K562 (cell line): ENCODE data around the gene ITPR2. TPM values are rescaled to one million over a fixed set of nuclear protein-coding genes. Genes with fewer than 3 reads are reported as not detected.

Source experiments
- ARID1B ChIP-seq: fragments of 450-650 bp; IDR thresholded peaks from 2 replicates; pipeline ENCODE4 v1.6.1; 2016; ENCODE audit warnings: antibody characterized with exemption, mild to moderate bottlenecking, inconsistent platforms
- CTCF ChIP-seq, 3 experiments: IDR thresholded peaks in 2 of 3; conservative IDR thresholded peaks in 1 of 3; 2 replicates each; pipeline ENCODE4 v1.5.1; 2011 to 2012; ENCODE audit warnings: low read length in 3 of 3, mild to moderate bottlenecking in 3 of 3, control low read depth in 2 of 3, improper control_type of control experiment in 1 of 3, inconsistent platforms in 1 of 3, low read depth in 1 of 3, mixed read lengths in 1 of 3, moderate library complexity in 1 of 3; ENCODE audit not compliant: insufficient read depth in 2 of 3
- NFE2 ChIP-seq: IDR thresholded peaks from 2 replicates; pipeline ENCODE4 v1.6.1; 2014; ENCODE audit warnings: antibody characterized with exemption, low read depth
- PURB ChIP-seq: sonication (generic); formaldehyde crosslinking; IDR thresholded peaks from 2 replicates; pipeline ENCODE4 v1.9.0; 2021; ENCODE audit warnings: low read depth, mild to moderate bottlenecking, missing genetic modification reagents
- RAD21 ChIP-seq, 2 experiments: fragments of 250-450 bp in 1 of 2; fragments of 450-650 bp in 1 of 2; sonication (Bioruptor Pico) in 1 of 2; formaldehyde crosslinking in 1 of 2; IDR thresholded peaks in 1 of 2; conservative IDR thresholded peaks in 1 of 2; 2 replicates each; pipeline versions ENCODE4 v1.4.0 to v1.8.0; 2020 to 2022; ENCODE audit warnings: mild to moderate bottlenecking in 2 of 2, moderate library complexity in 1 of 2
- REST ChIP-seq, 2 experiments: fragments of 450-650 bp; formaldehyde crosslinking in 1 of 2; IDR thresholded peaks; 2 replicates each; pipeline versions ENCODE4 v1.4.0 to v1.6.1; 2014 to 2020; ENCODE audit warnings: mild to moderate bottlenecking in 2 of 2, borderline replicate concordance in 1 of 2, low read depth in 1 of 2
- TAF1 ChIP-seq: IDR thresholded peaks from 2 replicates; pipeline ENCODE4 v1.6.1; 2011; ENCODE audit warnings: mild to moderate bottlenecking, low read length, moderate library complexity; ENCODE audit not compliant: insufficient read depth, control insufficient read depth, severe bottlenecking; ENCODE audit errors: extremely low read depth
- XRCC4 ChIP-seq: IDR thresholded peaks from one replicate; pipeline ENCODE4 v1.6.1; 2011; ENCODE audit not compliant: insufficient read depth, insufficient read length; ENCODE audit errors: extremely low read depth
- ZBTB8A ChIP-seq: fragments of 450-650 bp; IDR thresholded peaks from 2 replicates; pipeline ENCODE4 v1.6.1; 2018; ENCODE audit warnings: mild to moderate bottlenecking, moderate library complexity; ENCODE audit not compliant: partially characterized antibody
- ZFP30 ChIP-seq: fragments of 250-450 bp; sonication (Bioruptor Pico); IDR thresholded peaks from 2 replicates; pipeline ENCODE4 v1.8.0; 2022; ENCODE audit warnings: moderate library complexity, mild to moderate bottlenecking, inconsistent platforms, borderline replicate concordance
- ZNF384 ChIP-seq: IDR thresholded peaks from 2 replicates; pipeline ENCODE4 v1.6.1; 2012; ENCODE audit warnings: low read depth, low read length, improper control_type of control experiment
- ZNF592 ChIP-seq: fragments of 450-650 bp; IDR thresholded peaks from 2 replicates; pipeline ENCODE4 v1.6.1; 2017; ENCODE audit warnings: antibody characterized with exemption, mild to moderate bottlenecking
- polyA plus RNA-seq, 8 experiments: library from polyadenylated mRNA; depleted of rRNA in 4 of 8; stranded (reverse) in 5 of 8; unstranded in 3 of 8; fragments of >200 nt; fragmentation: Nextera tagmentation in 2 of 8; fragmentation: Illumina TruSeq in 1 of 8; extraction: Ambion mirVana in 2 of 8; extraction: Trizol in 1 of 8; gene quantifications; 2 replicates each; pipeline versions ENCODE4 v1.2.1 to v1.2.3, GENCODE V29; 2011 to 2014; ENCODE audit warnings: inconsistent platforms in 1 of 8, missing spikeins in 1 of 8
- total RNA-seq, 7 experiments: library from RNA; depleted of rRNA in 6 of 7; stranded (reverse); fragments of >200 nt in 6 of 7; fragmentation: Illumina TruSeq in 2 of 7; extraction: Trizol in 2 of 7; gene quantifications; 2 replicates each; pipeline versions ENCODE4 v1.2.1 to v1.2.3, GENCODE V29; 2011 to 2021; ENCODE audit warnings: low replicate concordance in 1 of 7

Gene ITPR2
- total and polyA plus RNA-seq, 9 of the 15 experiments (the other 6 are each of a cell fraction or from before 2014, with no cell fraction given), result 0.21 to 3.3 (median 0.95) TPM

GRCh38 chr12:26696613-26697092, 136.3 kb downstream of the ITPR2 start (continued):
- TF ChIP-seq TAF1 (no peak), ZNF384 (no peak), PURB (CRISPR knock-in tag) (no peak), NFE2 (peak; percentile 86), CTCF (IDR thresholded peaks at IDR 0.05 in 2 of 3, conservative IDR thresholded peaks at IDR 0.05 in 1 of 3; ENCODE audit: insufficient read depth in 2 of 3, low read depth in 1 of 3, low read length in 3 of 3) (no peak), XRCC4 (no peak), ARID1B (peak; percentile 71), ZNF592 (peak; percentile 90), ZBTB8A (no peak), ZFP30 (CRISPR knock-in tag) (no peak), REST (IDR thresholded peaks at IDR 0.05; ENCODE audit: borderline replicate concordance) (no peak; the same call in 1 of the 2 replicates), REST (CRISPR knock-in tag; IDR thresholded peaks at IDR 0.05; ENCODE audit: low read depth) (no peak), RAD21 (CRISPR knock-in tag; conservative IDR thresholded peaks at IDR 0.05 in 1 of 2, IDR thresholded peaks at IDR 0.05 in 1 of 2) (0 out of 4 replicates have a peak, but pooled peaks of 1 of the 2 experiments have one; percentile 4)
